Measurements from ENCODE around the gene GALNT15.

- TF ChIP-seq CTCF (IDR thresholded peaks at IDR 0.05), result no peak
- TF ChIP-seq POLR2A (IDR thresholded peaks at IDR 0.05), result no peak
- no peak for TF ChIP-seq EP300 (IDR thresholded peaks at IDR 0.05)
Observed at GRCh38 chr3:16242177-16242576, 67.7 kb downstream of the GALNT15 start.

All from tibial nerve (tissue), 4 donors.